ENCODE measurements around the gene ANKDD1B. TPM values are rescaled to one million over a fixed set of nuclear protein-coding genes. Genes with fewer than 3 reads are reported as not detected.

ANKDD1B gene
- total and polyA plus RNA-seq, 2 donors (not counting 1 experiment from before 2014, with no cell fraction given), result 0.07 to 0.66 TPM

DNA sequence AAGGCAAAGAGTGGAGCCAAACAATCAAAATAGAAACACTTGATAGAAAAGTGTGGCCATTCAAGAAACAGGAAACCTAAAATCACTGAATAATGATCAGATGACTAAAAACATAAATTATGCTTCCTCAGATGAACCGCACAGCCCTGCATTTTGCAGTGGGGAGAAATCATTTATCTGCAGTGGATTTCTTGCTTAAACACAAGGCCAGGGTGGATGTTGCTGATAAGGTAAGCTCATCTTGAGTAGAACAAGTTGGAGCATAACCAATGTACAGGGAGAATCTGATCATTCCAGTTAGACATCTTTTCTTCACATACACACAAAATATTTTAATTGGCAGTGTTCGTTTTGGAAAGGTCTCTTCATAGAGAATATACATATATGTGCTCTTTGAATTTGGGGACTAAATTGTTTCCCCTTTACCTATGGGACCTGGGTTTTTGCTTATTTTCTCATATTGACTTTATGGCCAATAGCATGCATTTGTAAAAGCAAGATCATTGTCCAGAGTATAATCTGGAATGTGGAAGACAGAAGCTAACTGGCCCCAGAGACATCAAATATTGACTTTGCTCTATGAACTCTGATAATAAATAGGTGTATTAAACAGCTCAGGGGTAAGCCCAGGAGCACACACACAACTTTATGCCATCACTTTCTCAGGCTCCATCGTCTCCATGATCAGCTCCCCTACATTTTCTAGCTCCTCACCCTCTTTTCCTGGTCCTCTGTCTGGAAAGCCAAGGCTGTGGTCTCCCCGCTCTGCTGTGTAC lies 9.1 kb downstream of the ANKDD1B start:
- no peak overlapping the region for H3K4me2 ChIP-seq (ENCODE audit: extremely low read depth, insufficient read depth, low read length)
- H3K4me3 ChIP-seq (replicated peaks in 1 of 4; ENCODE audit: control extremely low read depth in 1 of 4, insufficient read depth in 1 of 4, low read depth in 3 of 4, low read length in 4 of 4), result no peak overlapping the region
- no peaks in the 10 kb centered on the region for H3K27me3 ChIP-seq (ENCODE audit: control insufficient read depth, insufficient read depth, low read length)
- no peaks in the 10 kb centered on the region for H3K9me3 ChIP-seq (ENCODE audit: control insufficient read depth, insufficient read depth, low read depth, low read length)
- peaks cover 3% of the 10 kb centered on the region for H3K4me1 ChIP-seq (ENCODE audit: control insufficient read depth, extremely low read depth, insufficient read depth, low read length)
- no peak for DNase-seq (ENCODE audit: low read depth in 2 of 2)
- H4K20me1 ChIP-seq (ENCODE audit: control insufficient read depth, extremely low read depth, insufficient read depth, low read length), result no peaks in the 10 kb centered on the region
- no peak for TF ChIP-seq EZH2 (IDR thresholded peaks at IDR 0.05; ENCODE audit: low read length, missing control alignments)
- TF ChIP-seq, protein P1, sequence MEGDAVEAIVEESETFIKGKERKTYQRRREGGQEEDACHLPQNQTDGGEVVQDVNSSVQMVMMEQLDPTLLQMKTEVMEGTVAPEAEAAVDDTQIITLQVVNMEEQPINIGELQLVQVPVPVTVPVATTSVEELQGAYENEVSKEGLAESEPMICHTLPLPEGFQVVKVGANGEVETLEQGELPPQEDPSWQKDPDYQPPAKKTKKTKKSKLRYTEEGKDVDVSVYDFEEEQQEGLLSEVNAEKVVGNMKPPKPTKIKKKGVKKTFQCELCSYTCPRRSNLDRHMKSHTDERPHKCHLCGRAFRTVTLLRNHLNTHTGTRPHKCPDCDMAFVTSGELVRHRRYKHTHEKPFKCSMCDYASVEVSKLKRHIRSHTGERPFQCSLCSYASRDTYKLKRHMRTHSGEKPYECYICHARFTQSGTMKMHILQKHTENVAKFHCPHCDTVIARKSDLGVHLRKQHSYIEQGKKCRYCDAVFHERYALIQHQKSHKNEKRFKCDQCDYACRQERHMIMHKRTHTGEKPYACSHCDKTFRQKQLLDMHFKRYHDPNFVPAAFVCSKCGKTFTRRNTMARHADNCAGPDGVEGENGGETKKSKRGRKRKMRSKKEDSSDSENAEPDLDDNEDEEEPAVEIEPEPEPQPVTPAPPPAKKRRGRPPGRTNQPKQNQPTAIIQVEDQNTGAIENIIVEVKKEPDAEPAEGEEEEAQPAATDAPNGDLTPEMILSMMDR (conservative IDR thresholded peaks at IDR 0.05 in 1 of 2, IDR thresholded peaks at IDR 0.05 in 1 of 2; ENCODE audit: low read depth in 1 of 2, low read length in 2 of 2), result no peak
- no peaks in the 10 kb centered on the region for H3K36me3 ChIP-seq (ENCODE audit: control insufficient read depth, insufficient read depth, low read length)
- H3K27ac ChIP-seq (ENCODE audit: insufficient read depth, low read length), result no peak overlapping the region
- H2AFZ ChIP-seq (ENCODE audit: low read length), result no peak overlapping the region
- H3K79me2 ChIP-seq (ENCODE audit: control insufficient read depth, insufficient read depth, low read length), result no peaks in the 10 kb centered on the region
- H3K9ac ChIP-seq (ENCODE audit: insufficient read depth, low read length), result no peak overlapping the region

DNA sequence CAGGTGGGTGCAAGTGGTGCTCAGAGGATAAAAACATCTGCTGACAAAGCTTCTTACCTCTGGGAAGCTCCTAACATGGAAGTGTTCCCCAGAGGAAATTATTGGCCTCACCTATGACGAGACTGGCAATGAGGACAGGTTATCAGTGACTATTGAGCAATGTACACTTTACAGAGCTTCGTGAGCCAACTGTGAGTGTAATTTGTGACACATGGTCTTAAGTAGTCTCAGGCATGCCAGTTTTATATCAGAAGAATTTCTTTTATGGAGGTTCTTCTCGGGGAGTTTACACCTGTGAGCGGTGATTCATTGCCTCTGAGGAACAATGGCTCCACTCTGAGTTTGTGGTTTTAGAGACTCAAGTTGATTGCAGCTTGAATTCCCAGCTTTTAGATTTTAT lies 11.3 kb downstream of the ANKDD1B start:
- TF ChIP-seq, protein P1 (conservative IDR thresholded peaks at IDR 0.05 in 1 of 2, IDR thresholded peaks at IDR 0.05 in 1 of 2; ENCODE audit: low read depth in 1 of 2, low read length in 2 of 2), result no peak
- no peak for TF ChIP-seq EZH2 (IDR thresholded peaks at IDR 0.05; ENCODE audit: low read length, missing control alignments)
- Histone ChIP-seq H3K4me2 (ENCODE audit: extremely low read depth, insufficient read depth, low read length) (no peak overlapping the region), H3K4me1 (ENCODE audit: control insufficient read depth, extremely low read depth, insufficient read depth, low read length) (peaks cover 1% of the 10 kb centered on the region), H3K9me3 (ENCODE audit: control insufficient read depth, insufficient read depth, low read depth, low read length) (no peaks in the 10 kb centered on the region), H3K79me2 (ENCODE audit: control insufficient read depth, insufficient read depth, low read length) (no peaks in the 10 kb centered on the region), H3K27ac (ENCODE audit: insufficient read depth, low read length) (no peak overlapping the region), H3K9ac (ENCODE audit: insufficient read depth, low read length) (no peak overlapping the region), H3K27me3 (ENCODE audit: control insufficient read depth, insufficient read depth, low read length) (no peaks in the 10 kb centered on the region), H3K4me3 (replicated peaks in 1 of 4; ENCODE audit: control extremely low read depth in 1 of 4, insufficient read depth in 1 of 4, low read depth in 3 of 4, low read length in 4 of 4) (no peak overlapping the region), H2AFZ (ENCODE audit: low read length) (no peak overlapping the region), H3K36me3 (ENCODE audit: control insufficient read depth, insufficient read depth, low read length) (no peaks in the 10 kb centered on the region), H4K20me1 (ENCODE audit: control insufficient read depth, extremely low read depth, insufficient read depth, low read length) (no peaks in the 10 kb centered on the region)
- peak in 1 of 2 donors; percentile 79 for DNase-seq (ENCODE audit: low read depth in 2 of 2)

DNA sequence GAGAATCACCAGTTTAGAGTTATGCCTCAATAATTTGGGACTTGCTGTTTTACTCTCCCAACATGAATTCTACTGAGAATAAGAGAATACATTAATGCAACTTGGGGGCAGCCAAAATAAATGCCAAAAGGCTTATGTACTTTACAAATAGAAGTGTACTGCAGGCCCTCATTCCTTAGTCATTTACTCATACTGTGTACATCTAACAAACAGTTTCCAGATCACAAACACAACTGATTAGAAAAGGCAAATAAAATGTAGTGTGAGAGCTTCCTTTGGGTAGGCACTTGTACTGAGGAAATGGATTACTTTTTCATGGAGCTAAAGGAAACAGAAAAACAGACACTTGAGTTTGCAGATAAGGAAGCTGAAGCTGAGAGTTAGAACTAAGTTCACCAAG lies 12.6 kb downstream of the ANKDD1B start:
- Histone ChIP-seq H3K36me3 (ENCODE audit: control insufficient read depth, insufficient read depth, low read length) (no peaks in the 10 kb centered on the region), H4K20me1 (ENCODE audit: control insufficient read depth, extremely low read depth, insufficient read depth, low read length) (no peaks in the 10 kb centered on the region), H3K27ac (ENCODE audit: insufficient read depth, low read length) (no peak overlapping the region), H3K79me2 (ENCODE audit: control insufficient read depth, insufficient read depth, low read length) (no peaks in the 10 kb centered on the region), H3K27me3 (ENCODE audit: control insufficient read depth, insufficient read depth, low read length) (no peaks in the 10 kb centered on the region), H2AFZ (ENCODE audit: low read length) (peak overlapping the region; percentile 39), H3K9me3 (ENCODE audit: control insufficient read depth, insufficient read depth, low read depth, low read length) (no peaks in the 10 kb centered on the region), H3K4me1 (ENCODE audit: control insufficient read depth, extremely low read depth, insufficient read depth, low read length) (no peaks in the 10 kb centered on the region), H3K9ac (ENCODE audit: insufficient read depth, low read length) (no peak overlapping the region), H3K4me2 (ENCODE audit: extremely low read depth, insufficient read depth, low read length) (no peak overlapping the region), H3K4me3 (replicated peaks in 1 of 4; ENCODE audit: control extremely low read depth in 1 of 4, insufficient read depth in 1 of 4, low read depth in 3 of 4, low read length in 4 of 4) (no peak overlapping the region)
- DNase-seq (ENCODE audit: low read depth in 2 of 2), result peak in 1 of 2 donors; percentile 36
- TF ChIP-seq, protein P1 (conservative IDR thresholded peaks at IDR 0.05 in 1 of 2, IDR thresholded peaks at IDR 0.05 in 1 of 2; ENCODE audit: low read depth in 1 of 2, low read length in 2 of 2), result no peak
- TF ChIP-seq EZH2 (IDR thresholded peaks at IDR 0.05; ENCODE audit: low read length, missing control alignments), result no peak

All from fibroblast of lung (primary cell).